Endothelial cell of umbilical vein (primary cell): ENCODE results near the gene WNT11. TPM values are rescaled to one million over a fixed set of nuclear protein-coding genes. Genes with fewer than 3 reads are reported as not detected.

Experiments used
- BruUV-seq: library from RNA; stranded (reverse); fragments of 400-500 nt; replicated peaks from 2 replicates; lab custom pipeline; 2021; lab: Mats Ljungman, UMichigan
- CTCF ChIA-PET: fragments of 300-600, 350-600 bp; sonication (Branson Sonifier 250); formaldehyde crosslinking; loops from one replicate; lab custom pipeline; 2021; ENCODE audit warnings: antibody characterized with exemption, inconsistent platforms; lab: Charles Lee
- POLR2A ChIA-PET: fragments of 300-600, 350-600 bp; sonication (Branson Sonifier 250); formaldehyde crosslinking; loops from one replicate; lab custom pipeline; 2021; ENCODE audit warnings: antibody characterized with exemption, inconsistent platforms; lab: Charles Lee
- DNase-seq: peaks from one replicate; pipeline ENCODE4 v3.0.0-alpha.2; 2011; ENCODE audit warnings: low read depth, low spot score
- FAIRE-seq: peaks from 2 replicates; lab custom pipeline; 2011; peaks lifted over from hg19 to GRCh38; lab: Jason Lieb, UNC
- H2AFZ ChIP-seq: 2 replicates; pipeline ENCODE4 v1.6.0; 2012; ENCODE audit warnings: low read depth, low read length, control low read depth, inconsistent platforms
- H3K27ac ChIP-seq: 2 replicates; pipeline ENCODE4 v1.5.1; 2011; ENCODE audit warnings: low read depth, mild to moderate bottlenecking, control low read depth, low read length, moderate library complexity; ENCODE audit not compliant: insufficient read depth
- H3K27me3 ChIP-seq, 2 experiments: 2 replicates each; pipeline versions ENCODE4 v1.6.0 to v1.6.1; 2011; ENCODE audit warnings: low read length in 2 of 2, mixed read lengths in 1 of 2; ENCODE audit not compliant: control insufficient read depth in 2 of 2, insufficient read depth in 2 of 2
- H3K36me3 ChIP-seq, 2 experiments: 2 replicates in 1 of 2; 3 replicates in 1 of 2; pipeline ENCODE4 v1.5.1; 2011; ENCODE audit warnings: low read length in 2 of 2, mild to moderate bottlenecking in 1 of 2, moderate library complexity in 1 of 2; ENCODE audit not compliant: control insufficient read depth in 2 of 2, insufficient read depth in 2 of 2; ENCODE audit errors: extremely low read depth in 1 of 2
- H3K4me1 ChIP-seq: 3 replicates; pipeline ENCODE4 v1.5.1; 2011; ENCODE audit warnings: mild to moderate bottlenecking, low read length; ENCODE audit not compliant: control insufficient read depth, insufficient read depth; ENCODE audit errors: extremely low read depth
- H3K4me2 ChIP-seq: 2 replicates; pipeline ENCODE4 v1.6.1; 2011; ENCODE audit warnings: low read length, control low read depth, mixed read lengths; ENCODE audit not compliant: insufficient read depth
- H3K4me3 ChIP-seq, 3 experiments: fragments of 200-600 bp in 1 of 3; sonication (generic), shearing (Covaris generic) in 1 of 3; replicated peaks in 1 of 3; 2 replicates each; pipeline ENCODE4 v1.5.1; 2011 to 2016; ENCODE audit warnings: control low read depth in 3 of 3, low read length in 3 of 3, mild to moderate bottlenecking in 2 of 3, inconsistent platforms in 1 of 3, low read depth in 1 of 3, moderate library complexity in 1 of 3; ENCODE audit not compliant: insufficient read depth in 1 of 3
- H3K79me2 ChIP-seq: 2 replicates; pipeline ENCODE4 v1.6.0; 2012; ENCODE audit warnings: low read length, inconsistent platforms; ENCODE audit not compliant: control insufficient read depth, insufficient read depth
- H3K9ac ChIP-seq: replicated peaks from 2 replicates; pipeline ENCODE3; 2011; ENCODE audit warnings: low read length, control low read depth; ENCODE audit not compliant: insufficient read depth; ENCODE audit errors: extremely low read depth
- H3K9me1 ChIP-seq: replicated peaks from 3 replicates; pipeline ENCODE4 v1.6.0; 2011; ENCODE audit warnings: mild to moderate bottlenecking, low read length; ENCODE audit not compliant: control insufficient read depth, insufficient read depth; ENCODE audit errors: extremely low read depth
- H3K9me3 ChIP-seq: replicated peaks from 2 replicates; pipeline ENCODE4 v1.5.1; 2012; ENCODE audit warnings: low read length, inconsistent platforms; ENCODE audit not compliant: control insufficient read depth, insufficient read depth
- H4K20me1 ChIP-seq: replicated peaks from 2 replicates; pipeline ENCODE3; 2011; ENCODE audit warnings: mild to moderate bottlenecking, low read length; ENCODE audit not compliant: control insufficient read depth, insufficient read depth; ENCODE audit errors: extremely low read depth
- EZH2 ChIP-seq: IDR thresholded peaks from 2 replicates; pipeline ENCODE4 v1.6.1; 2012; ENCODE audit warnings: borderline replicate concordance, low read depth, mild to moderate bottlenecking, moderate library complexity, low read length, inconsistent platforms; ENCODE audit not compliant: severe bottlenecking
- FOS ChIP-seq: IDR thresholded peaks from 2 replicates; pipeline ENCODE4 v1.6.1; 2011; ENCODE audit warnings: mild to moderate bottlenecking, low read length, moderate library complexity, borderline replicate concordance; ENCODE audit not compliant: insufficient read depth
- MYC ChIP-seq: IDR thresholded peaks from one replicate; pipeline ENCODE4 v1.6.1; 2011; ENCODE audit warnings: mild to moderate bottlenecking, low read depth, low read length
- dilution Hi-C: fragments of 300-500 bp; cut with MboI; formaldehyde crosslinking; loops from one replicate; pipeline ENCODE4 v1.15.0; 2019; ENCODE audit warnings: low sequenced_read_pairs; ENCODE audit not compliant: extremely low pct_ligation_motif_present
- intact Hi-C: fragments of 100-400 bp; cut with micrococcal nuclease; formaldehyde crosslinking; loops from one replicate; pipeline ENCODE4 v1.10.0; 2022
- polyA plus RNA-seq, 4 experiments: library from polyadenylated mRNA; depleted of rRNA in 3 of 4; stranded (reverse) in 3 of 4; unstranded in 1 of 4; fragments of >200 nt; gene quantifications; 2 replicates each; pipeline versions ENCODE4 v1.2.1 to v1.2.3, GENCODE V29; 2011 to 2012; ENCODE audit warnings: missing spikeins in 1 of 4
- total RNA-seq: library from RNA; stranded (reverse); gene quantifications from 2 replicates; pipeline ENCODE4 v1.2.3, GENCODE V29; 2021
- TF ChIP-seq, protein P1 (sequence below), 2 donors: IDR thresholded peaks; 1 replicate in 1 of 2; 2 replicates in 1 of 2; pipeline ENCODE4 v1.5.1; 2011; ENCODE audit warnings: low read length in 2 of 2, mild to moderate bottlenecking in 2 of 2, moderate library complexity in 2 of 2, control low read depth in 1 of 2, inconsistent platforms in 1 of 2, low read depth in 1 of 2; ENCODE audit not compliant: insufficient read depth in 1 of 2; ENCODE audit errors: extremely low read depth in 1 of 2
- TF ChIP-seq, protein P2 (sequence below): IDR thresholded peaks from 2 replicates; pipeline ENCODE4 v1.6.1; 2011; ENCODE audit not compliant: insufficient read depth, insufficient read length

Gene WNT11
- total and polyA plus RNA-seq, 2 donors (not counting 3 experiments of a cell fraction or from before 2014, with no cell fraction given), result not detected

DNA sequence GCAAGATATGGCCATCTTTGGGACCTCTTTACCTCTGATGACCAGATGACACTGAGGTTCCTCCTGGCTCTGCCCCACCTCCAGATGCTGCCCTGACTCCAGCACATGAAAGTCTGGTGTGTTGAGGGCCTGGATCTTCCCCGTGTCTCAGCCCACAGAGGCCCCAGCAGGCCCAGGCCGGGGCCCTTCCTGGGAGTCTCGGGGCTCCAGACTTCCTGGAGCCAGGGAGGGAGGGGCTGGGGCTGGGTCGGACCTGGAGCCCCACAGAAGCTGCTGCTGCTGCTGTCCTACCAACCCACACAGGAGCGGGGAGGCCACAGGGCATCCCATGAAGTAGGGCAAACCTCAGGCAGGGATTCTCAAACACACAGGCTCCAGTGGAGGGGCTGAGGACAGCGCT lies 32.2 kb upstream of the WNT11 start:
- Histone ChIP-seq H3K36me3 (no peaks in the 10 kb centered on the region), H3K27me3 (no peaks in the 10 kb centered on the region), H3K9me1 (no peaks in the 10 kb centered on the region), H3K27ac (no peak overlapping the region), H3K9me3 (no peaks in the 10 kb centered on the region), H3K79me2 (no peaks in the 10 kb centered on the region), H4K20me1 (no peaks in the 10 kb centered on the region), H2AFZ (no peak overlapping the region), H3K4me1 (peaks cover 15% of the 10 kb centered on the region), H3K4me3 (no peak overlapping the region), H3K9ac (no peak overlapping the region), H3K4me2 (no peak overlapping the region)
- no TSS peak for BruUV-seq
- ChIA-PET CTCF (interaction anchor here (0.9 to 6.5 kb wide), 2 partner anchors 29 to 476 kb away, joined by 4 to 61 read pairs; no protein-coding TSS in a partner anchor), POLR2A (no interaction called here)
- dilution Hi-C loops, result no loop called here
- TF ChIP-seq FOS, result no peak
- no peak for DNase-seq
- no peak for FAIRE-seq
- intact Hi-C loops, result loop anchor here (5.0 kb wide), 3 partner anchors 49 to 444 kb away; partner anchors contain the start of genes GVQW3 and THAP12

DNA sequence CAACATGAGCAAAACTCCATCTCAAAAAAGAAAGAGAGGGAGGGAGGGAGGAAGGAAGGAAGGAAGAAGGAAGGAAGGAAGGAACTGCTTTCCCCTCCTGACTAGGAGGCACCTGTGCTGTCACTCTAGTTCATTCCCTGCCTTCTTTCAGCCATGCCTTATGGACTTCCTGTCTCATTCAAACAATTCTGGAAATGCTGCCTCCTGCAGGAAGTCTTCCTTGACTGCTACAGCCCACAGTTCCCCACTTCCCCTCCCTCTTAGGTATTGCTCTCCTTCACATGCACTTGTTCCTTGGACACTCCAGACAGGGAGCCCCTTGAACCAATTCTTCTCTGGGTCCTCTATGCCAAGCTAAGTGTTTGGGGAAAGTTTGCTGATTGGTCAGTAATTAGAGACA lies 31.6 kb upstream of the WNT11 start:
- Histone ChIP-seq H3K36me3 (no peaks in the 10 kb centered on the region), H3K9me1 (no peaks in the 10 kb centered on the region), H2AFZ (no peak overlapping the region), H3K9me3 (no peaks in the 10 kb centered on the region), H3K27ac (no peak overlapping the region), H4K20me1 (no peaks in the 10 kb centered on the region), H3K4me1 (peaks cover 15% of the 10 kb centered on the region), H3K79me2 (no peaks in the 10 kb centered on the region), H3K27me3 (no peaks in the 10 kb centered on the region), H3K4me2 (no peak overlapping the region), H3K9ac (no peak overlapping the region), H3K4me3 (no peak overlapping the region)
- dilution Hi-C loops, result no loop called here
- CTCF ChIA-PET, result interaction anchor here (6.5 kb wide), 1 partner anchor 29 kb away, joined by 61 read pairs; no protein-coding TSS in a partner anchor
- no TSS peak for BruUV-seq
- FAIRE-seq, result no peak
- TF ChIP-seq MYC (no peak), FOS (no peak), EZH2 (no peak)
- TF ChIP-seq, protein P1, sequence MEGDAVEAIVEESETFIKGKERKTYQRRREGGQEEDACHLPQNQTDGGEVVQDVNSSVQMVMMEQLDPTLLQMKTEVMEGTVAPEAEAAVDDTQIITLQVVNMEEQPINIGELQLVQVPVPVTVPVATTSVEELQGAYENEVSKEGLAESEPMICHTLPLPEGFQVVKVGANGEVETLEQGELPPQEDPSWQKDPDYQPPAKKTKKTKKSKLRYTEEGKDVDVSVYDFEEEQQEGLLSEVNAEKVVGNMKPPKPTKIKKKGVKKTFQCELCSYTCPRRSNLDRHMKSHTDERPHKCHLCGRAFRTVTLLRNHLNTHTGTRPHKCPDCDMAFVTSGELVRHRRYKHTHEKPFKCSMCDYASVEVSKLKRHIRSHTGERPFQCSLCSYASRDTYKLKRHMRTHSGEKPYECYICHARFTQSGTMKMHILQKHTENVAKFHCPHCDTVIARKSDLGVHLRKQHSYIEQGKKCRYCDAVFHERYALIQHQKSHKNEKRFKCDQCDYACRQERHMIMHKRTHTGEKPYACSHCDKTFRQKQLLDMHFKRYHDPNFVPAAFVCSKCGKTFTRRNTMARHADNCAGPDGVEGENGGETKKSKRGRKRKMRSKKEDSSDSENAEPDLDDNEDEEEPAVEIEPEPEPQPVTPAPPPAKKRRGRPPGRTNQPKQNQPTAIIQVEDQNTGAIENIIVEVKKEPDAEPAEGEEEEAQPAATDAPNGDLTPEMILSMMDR (IDR thresholded peaks at IDR 0.05; ENCODE audit: extremely low read depth in 1 of 2, insufficient read depth in 1 of 2, low read depth in 1 of 2, low read length in 2 of 2), result peak in 1 of 2 donors; percentile 11
- TF ChIP-seq, protein P2, sequence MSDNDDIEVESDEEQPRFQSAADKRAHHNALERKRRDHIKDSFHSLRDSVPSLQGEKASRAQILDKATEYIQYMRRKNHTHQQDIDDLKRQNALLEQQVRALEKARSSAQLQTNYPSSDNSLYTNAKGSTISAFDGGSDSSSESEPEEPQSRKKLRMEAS, result no peak
- intact Hi-C loops, result loop anchor here (5.0 kb wide), 3 partner anchors 49 to 444 kb away; partner anchors contain the start of genes GVQW3 and THAP12
- POLR2A ChIA-PET, result no interaction called here
- peak; percentile 8 for DNase-seq
